SK-N-SH treated with all-trans-retinoic acid at 6 μM for 48 hours (cell line): ENCODE data around the gene DIPK2B.

Experiments used
- ARNTL ChIP-seq: fragments of 450-650 bp; formaldehyde crosslinking; IDR thresholded peaks from 2 replicates; pipeline ENCODE4 v1.5.0; 2020; ENCODE audit warnings: low read depth, mild to moderate bottlenecking, moderate library complexity, borderline replicate concordance
- CREB5 ChIP-seq: fragments of 250-450 bp; sonication (Bioruptor Pico); IDR thresholded peaks from 2 replicates; pipeline ENCODE4 v1.5.1; 2020; ENCODE audit warnings: low read depth, mild to moderate bottlenecking, moderate library complexity
- GLIS3 ChIP-seq: fragments of 250-450 bp; sonication (Bioruptor Pico); IDR thresholded peaks from 2 replicates; pipeline ENCODE4 v1.5.0; 2020; ENCODE audit warnings: mild to moderate bottlenecking, moderate library complexity
- PATZ1 ChIP-seq: fragments of 250-450 bp; sonication (Bioruptor Pico); IDR thresholded peaks from 2 replicates; pipeline ENCODE4 v1.8.0; 2020; ENCODE audit warnings: mild to moderate bottlenecking, moderate library complexity, borderline replicate concordance
- POU6F1 ChIP-seq: fragments of 250-450 bp; sonication (Bioruptor Pico); IDR thresholded peaks from 2 replicates; pipeline ENCODE4 v1.8.0; 2021; ENCODE audit warnings: low read depth, mild to moderate bottlenecking, moderate library complexity, borderline replicate concordance
- ZFP3 ChIP-seq: fragments of 250-450 bp; sonication (Bioruptor Pico); IDR thresholded peaks from 2 replicates; pipeline ENCODE4 v1.5.0; 2020; ENCODE audit warnings: mild to moderate bottlenecking, moderate library complexity
- ZNF565 ChIP-seq: fragments of 450-650 bp; formaldehyde crosslinking; conservative IDR thresholded peaks from 2 replicates; pipeline ENCODE4 v1.5.0; 2020; ENCODE audit warnings: low read depth, mild to moderate bottlenecking, moderate library complexity
- ZNF70 ChIP-seq: fragments of 450-650 bp; formaldehyde crosslinking; IDR thresholded peaks from 2 replicates; pipeline ENCODE4 v1.5.0; 2020; ENCODE audit warnings: mild to moderate bottlenecking, moderate library complexity

- no peak for TF ChIP-seq ZFP3 (CRISPR knock-in tag)
- TF ChIP-seq PATZ1 (CRISPR knock-in tag), result no peak
- no peak for TF ChIP-seq ZNF70 (CRISPR knock-in tag)
- TF ChIP-seq ARNTL (CRISPR knock-in tag), result no peak
- no peak for TF ChIP-seq ZNF565
- TF ChIP-seq POU6F1 (CRISPR knock-in tag), result no peak
- TF ChIP-seq GLIS3 (CRISPR knock-in tag), result no peak
- TF ChIP-seq CREB5 (CRISPR knock-in tag), result no peak
Observed at GRCh38 chrX:45157647-45158046, 43.0 kb downstream of the DIPK2B start.
